AG04449 (cell line): ENCODE measurements around the gene NAPG.

ENCODE experiments used
- CTCF ChIA-PET: fragments of 350-600 bp; formaldehyde crosslinking; extraction: SDS; loops from one replicate; lab custom pipeline; 2021; ENCODE audit warnings: antibody characterized with exemption; lab: Yijun Ruan, JAX
- POLR2A ChIA-PET: fragments of 400-600, 350-600 bp; formaldehyde crosslinking; extraction: SDS; loops from one replicate; lab custom pipeline; 2020; ENCODE audit warnings: antibody characterized with exemption, inconsistent platforms; lab: Yijun Ruan, JAX
- DNase-seq: peaks from one replicate; pipeline ENCODE4 v3.0.0-alpha.2; 2010; ENCODE audit warnings: low read depth, low spot score
- H3K4me3 ChIP-seq: 2 replicates; pipeline ENCODE4 v1.5.1; 2011; ENCODE audit warnings: low read depth, mild to moderate bottlenecking, control low read depth, low read length
- TF ChIP-seq, protein P1 (sequence below): IDR thresholded peaks from one replicate; pipeline ENCODE4 v1.5.1; 2011; ENCODE audit warnings: mild to moderate bottlenecking, moderate library complexity, low read length, control low read depth, inconsistent platforms; ENCODE audit not compliant: insufficient read depth; ENCODE audit errors: missing control alignments

NAPG gene

DNA sequence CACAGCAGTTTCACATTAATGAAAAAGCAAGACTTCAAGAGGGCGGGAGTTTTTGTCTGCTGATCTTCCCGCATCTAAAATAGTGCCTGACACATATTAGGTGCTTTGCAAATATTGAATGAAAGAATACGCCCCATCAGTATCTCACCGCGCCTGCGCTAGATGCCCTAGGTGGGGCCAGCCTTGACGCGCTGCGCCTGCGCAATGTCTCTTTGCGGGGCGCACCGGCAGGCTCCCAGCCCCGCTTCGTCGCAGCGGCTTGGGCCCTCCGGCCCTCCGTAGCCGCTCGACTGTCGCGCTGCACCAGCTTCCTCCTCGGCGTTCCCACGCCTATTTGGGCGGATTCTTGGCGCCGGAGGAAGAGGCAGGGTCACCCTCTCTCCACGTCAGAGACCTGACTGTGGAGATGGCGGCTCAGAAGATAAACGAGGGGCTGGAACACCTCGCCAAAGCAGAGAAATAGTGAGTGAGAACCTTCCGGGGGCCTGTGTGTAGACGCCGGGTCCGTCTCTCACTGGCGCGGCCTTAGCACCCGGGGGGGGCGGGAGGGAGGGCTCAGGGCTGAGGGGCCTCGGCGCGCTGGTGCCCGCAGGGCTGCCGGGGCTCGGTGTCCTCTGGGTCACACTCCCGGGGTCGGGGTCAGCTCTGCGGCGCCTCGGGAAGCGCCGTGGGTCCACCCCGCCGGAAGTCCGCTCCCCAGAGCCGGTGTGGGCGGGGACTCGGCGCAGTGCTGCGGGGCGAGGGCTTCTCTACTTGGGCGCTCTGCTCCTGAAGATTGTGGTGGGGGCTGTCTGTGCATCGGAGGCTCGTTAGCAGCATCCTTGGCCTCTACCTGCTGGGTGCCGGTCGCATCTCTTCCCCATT, at the start of gene NAPG:
NAPG (plus strand) TSS at position 331 of the 864 bp plus-strand sequence; CDS start at position 407, 76 bp downstream.
- H3K4me3 ChIP-seq: peak within 1 kb of the TSS; percentile 70
- TF ChIP-seq, protein P1, sequence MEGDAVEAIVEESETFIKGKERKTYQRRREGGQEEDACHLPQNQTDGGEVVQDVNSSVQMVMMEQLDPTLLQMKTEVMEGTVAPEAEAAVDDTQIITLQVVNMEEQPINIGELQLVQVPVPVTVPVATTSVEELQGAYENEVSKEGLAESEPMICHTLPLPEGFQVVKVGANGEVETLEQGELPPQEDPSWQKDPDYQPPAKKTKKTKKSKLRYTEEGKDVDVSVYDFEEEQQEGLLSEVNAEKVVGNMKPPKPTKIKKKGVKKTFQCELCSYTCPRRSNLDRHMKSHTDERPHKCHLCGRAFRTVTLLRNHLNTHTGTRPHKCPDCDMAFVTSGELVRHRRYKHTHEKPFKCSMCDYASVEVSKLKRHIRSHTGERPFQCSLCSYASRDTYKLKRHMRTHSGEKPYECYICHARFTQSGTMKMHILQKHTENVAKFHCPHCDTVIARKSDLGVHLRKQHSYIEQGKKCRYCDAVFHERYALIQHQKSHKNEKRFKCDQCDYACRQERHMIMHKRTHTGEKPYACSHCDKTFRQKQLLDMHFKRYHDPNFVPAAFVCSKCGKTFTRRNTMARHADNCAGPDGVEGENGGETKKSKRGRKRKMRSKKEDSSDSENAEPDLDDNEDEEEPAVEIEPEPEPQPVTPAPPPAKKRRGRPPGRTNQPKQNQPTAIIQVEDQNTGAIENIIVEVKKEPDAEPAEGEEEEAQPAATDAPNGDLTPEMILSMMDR: no peak
- ChIA-PET POLR2A (interaction anchor here (0.7 to 1.0 kb wide), 3 partner anchors 18 to 561 kb away, joined by 3 to 6 read pairs (median 3); no protein-coding TSS in a partner anchor), CTCF (interaction anchor here (0.9 to 2.1 kb wide), 3 partner anchors 33 to 556 kb away, joined by 3 to 6 read pairs (median 3); no protein-coding TSS in a partner anchor)
- peak; percentile 57 for DNase-seq

DNA sequence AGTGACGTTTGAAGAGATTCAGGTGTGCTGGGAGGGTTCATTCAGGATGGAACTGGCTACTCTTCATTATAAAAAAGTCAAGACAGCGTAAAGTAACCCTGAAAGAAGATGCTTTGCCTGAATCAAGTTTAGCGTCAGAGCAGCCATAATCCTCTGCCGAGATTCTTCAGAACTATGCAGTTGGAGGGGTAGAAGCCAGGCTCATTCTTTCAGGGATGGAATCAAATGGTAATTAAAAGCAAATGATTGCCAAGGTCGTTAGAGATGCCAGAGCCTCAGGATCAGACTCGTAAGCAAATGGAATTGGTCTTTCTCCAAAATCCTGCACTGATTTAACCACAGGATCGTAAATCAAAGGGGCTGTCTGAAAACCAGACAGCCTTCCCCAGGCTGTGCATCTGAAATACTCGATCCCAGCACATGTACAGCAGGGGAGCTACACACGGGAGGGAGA, 49.5 kb upstream of the NAPG start:
- TF ChIP-seq, protein P1: no peak
- CTCF ChIA-PET: interaction anchor here (0.6 to 2.0 kb wide), 3 partner anchors 10 to 460 kb away, joined by 3 to 7 read pairs (median 4); no protein-coding TSS in a partner anchor
- POLR2A ChIA-PET: no interaction called here
- peak; percentile 59 for DNase-seq
- no peak overlapping the region for H3K4me3 ChIP-seq

DNA sequence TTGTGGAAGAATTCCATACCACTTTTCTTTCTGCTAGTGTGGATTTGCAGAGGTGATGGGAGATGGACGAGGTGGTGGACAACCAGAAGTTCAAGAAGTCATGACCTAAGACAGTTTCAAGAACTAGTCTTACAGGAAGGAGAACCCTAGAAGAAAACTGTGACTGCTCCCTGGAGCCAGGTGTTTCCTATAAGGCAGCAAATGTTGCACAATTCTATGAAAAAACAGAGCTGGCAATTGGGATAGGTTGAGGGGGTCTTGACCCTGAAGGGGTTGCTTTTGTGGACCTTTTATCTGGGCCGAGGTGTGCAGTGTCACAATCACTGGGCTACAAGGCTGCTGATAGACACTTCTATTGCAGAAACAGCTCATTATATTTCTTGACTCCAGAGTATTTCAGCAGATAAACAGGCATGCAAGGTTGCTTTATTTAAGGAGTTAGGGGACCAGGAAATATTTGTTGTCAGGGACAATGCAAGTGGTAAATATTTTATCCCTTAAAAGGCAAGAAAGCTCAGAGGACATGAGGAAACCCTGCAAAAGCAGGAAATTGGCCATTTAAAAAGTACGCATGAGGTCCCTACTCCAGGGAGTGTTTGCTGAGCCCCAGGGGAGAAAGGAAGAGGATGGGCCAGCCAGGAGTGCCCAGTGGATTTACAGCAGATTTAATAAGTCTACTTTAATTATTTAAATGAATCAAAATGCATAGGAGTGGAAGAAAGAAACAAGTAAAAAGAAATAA, 48.5 kb upstream of the NAPG start:
- ChIA-PET CTCF (interaction anchor here (0.9 to 2.0 kb wide), 2 partner anchors 11 to 461 kb away, joined by 3 to 7 read pairs; no protein-coding TSS in a partner anchor), POLR2A (no interaction called here)
- DNase-seq: no peak
- TF ChIP-seq, protein P1: no peak
- H3K4me3 ChIP-seq: no peak overlapping the region

DNA sequence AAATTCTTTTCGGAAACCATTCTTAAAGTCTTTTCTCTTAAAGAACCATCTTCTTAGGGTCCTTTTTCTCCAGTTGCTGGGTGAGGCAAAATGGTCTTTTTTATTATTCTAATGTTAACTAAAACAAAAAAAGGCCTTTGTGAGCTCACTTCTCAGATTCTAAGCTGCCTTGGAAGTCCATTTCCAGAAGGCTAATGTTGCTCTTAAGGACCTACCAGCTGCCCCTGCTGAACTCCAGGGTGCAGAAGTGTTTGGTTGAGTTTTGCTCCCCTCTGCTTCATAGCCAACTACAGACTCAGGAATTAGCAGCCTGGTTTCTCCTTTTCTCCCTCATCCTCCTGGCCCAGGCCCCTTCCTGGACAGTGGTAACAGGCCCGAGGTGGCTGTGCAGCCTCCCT, 48.0 kb upstream of the NAPG start:
- ChIA-PET CTCF (no interaction called here), POLR2A (no interaction called here)
- no peak for DNase-seq

DNA sequence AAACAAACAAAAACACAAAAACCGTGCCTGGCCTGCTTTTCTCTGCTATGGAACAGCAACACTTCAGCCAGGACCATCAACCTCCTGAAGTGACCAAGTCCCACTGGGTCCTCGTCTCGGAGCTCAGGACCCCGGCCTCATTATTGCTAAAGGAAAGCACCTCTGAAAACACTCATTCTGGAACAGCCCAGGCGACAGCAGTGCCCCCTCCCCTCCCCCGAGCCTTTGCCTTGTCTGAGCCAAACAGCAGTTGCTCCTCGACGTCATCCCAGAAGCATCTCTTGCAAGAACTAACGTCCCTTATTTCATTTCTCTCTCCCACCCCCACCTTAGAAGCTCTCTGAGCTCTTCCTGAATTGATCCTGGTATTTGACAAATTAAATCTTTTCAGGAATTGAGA, 44.0 kb upstream of the NAPG start:
- no peak overlapping the region for H3K4me3 ChIP-seq
- POLR2A ChIA-PET: no interaction called here
- no peak for DNase-seq
- TF ChIP-seq, protein P1: no peak
- CTCF ChIA-PET: interaction anchor here (1.2 kb wide), 1 partner anchor 37 kb away, joined by 3 read pairs; no protein-coding TSS in a partner anchor

More for the DNA sequence above, 48.0 kb upstream of the NAPG start:
- H3K4me3 ChIP-seq: no peak overlapping the region
- TF ChIP-seq, protein P1: no peak
